Esophagus squamous epithelium (tissue), 5 donors: ENCODE data around the gene RUFY3. TPM values are rescaled to one million over a fixed set of nuclear protein-coding genes. Genes with fewer than 3 reads are reported as not detected.

Source experiments
- DNase-seq: peaks from one replicate; lab custom pipeline; 2025; lab: John Stamatoyannopoulos, UW
- H3K27ac ChIP-seq, 4 donors: fragments of 200-600 bp; sonication (generic); one replicate each; pipeline ENCODE4 v1.5.1; 2016 to 2019; ENCODE audit warnings: mild to moderate bottlenecking in 1 of 4
- H3K27me3 ChIP-seq, 4 donors: fragments of 200-600 bp; sonication (generic); 1 replicate in 3 of 4; 2 replicates in 1 of 4; pipeline versions ENCODE4 v1.5.1 to v1.6.0; 2017 to 2021; ENCODE audit warnings: antibody characterized with exemption in 1 of 4
- H3K36me3 ChIP-seq, 3 donors: fragments of 200-600 bp; sonication (generic); one replicate each; pipeline ENCODE4 v1.5.1; 2016 to 2019
- H3K4me1 ChIP-seq, 3 donors: fragments of 200-600 bp; sonication (generic); one replicate each; pipeline ENCODE4 v1.5.1; 2017 to 2019
- H3K4me3 ChIP-seq, 4 donors: fragments of 200-600 bp; sonication (generic); 1 replicate in 3 of 4; 2 replicates in 1 of 4; pipeline ENCODE4 v1.5.1; 2016 to 2019; ENCODE audit warnings: mild to moderate bottlenecking in 2 of 4, moderate library complexity in 1 of 4
- H3K9me3 ChIP-seq, 3 donors: fragments of 200-600 bp; sonication (generic); one replicate each; pipeline ENCODE4 v1.5.1; 2016 to 2019
- CTCF ChIP-seq, 6 experiments: fragments of 450-650 bp in 4 of 6; fragments of 200-600 bp in 2 of 6; sonication (generic) in 2 of 6; IDR thresholded peaks; one replicate each; pipeline ENCODE4 v1.5.1; 2016 to 2019; ENCODE audit warnings: antibody characterized with exemption in 6 of 6, mild to moderate bottlenecking in 4 of 6, moderate library complexity in 4 of 6
- POLR2A ChIP-seq, 4 donors: fragments of 450-650 bp; IDR thresholded peaks; one replicate each; pipeline ENCODE4 v1.6.1; 2017; ENCODE audit warnings: antibody characterized with exemption in 4 of 4, mild to moderate bottlenecking in 4 of 4, moderate library complexity in 3 of 4
- WGBS, 2 donors: methylation state at CpG; one replicate each; pipeline ENCODE4 v1.1.5; 2018; 5-methylcytosine and 5-hydroxymethylcytosine counted together
- intact Hi-C: fragments of 100-400 bp; cut with DNase I; formaldehyde crosslinking; loops from one replicate; pipeline ENCODE4 v1.15.0; 2022
- total RNA-seq, 4 donors: library from RNA; depleted of rRNA; stranded (reverse); fragments of >200 nt; gene quantifications; one replicate each; pipeline ENCODE4 v1.1.0, GENCODE V29; 2016
- donor health status: DM: yes; HTN: yes; CAD: no.

Gene RUFY3
- total RNA-seq, 4 donors from 2014 or later = 30.4 to 63.9 (median 42.4) TPM

- no peak overlapping the region for H3K4me3 ChIP-seq
- intact Hi-C loops = no loop called here
- 63 to 77% methylated on average over 1 of the region's 1 CpG for WGBS, 2 donors
Observed at GRCh38 chr4:70754470-70754869, 32.7 kb downstream of the RUFY3 start.

GRCh38 chr4:70754990-70755688 is 33.4 kb downstream of the RUFY3 start:
- no peak overlapping the region for H3K27ac ChIP-seq
- no peak for DNase-seq
- H3K4me1 ChIP-seq = peaks cover 0 to 22% (median 0%) of the 10 kb centered on the region in 3 donors
- no peaks in the 10 kb centered on the region for H3K36me3 ChIP-seq
- 89 to 92% methylated on average over 8 to 10 of the region's 10 CpGs for WGBS, 2 donors
- TF ChIP-seq CTCF (IDR thresholded peaks at IDR 0.05) = no peak
- no peak for TF ChIP-seq POLR2A (IDR thresholded peaks at IDR 0.05)
- intact Hi-C loops = no loop called here
- no peaks in the 10 kb centered on the region for H3K27me3 ChIP-seq
- H3K4me3 ChIP-seq = no peak overlapping the region
- no peaks in the 10 kb centered on the region for H3K9me3 ChIP-seq

More at GRCh38 chr4:70754470-70754869, 32.7 kb downstream of the RUFY3 start:
- DNase-seq = no peak
- no peaks in the 10 kb centered on the region for H3K27me3 ChIP-seq
- H3K27ac ChIP-seq = no peak overlapping the region
- H3K9me3 ChIP-seq = no peaks in the 10 kb centered on the region
- H3K36me3 ChIP-seq = no peaks in the 10 kb centered on the region
- H3K4me1 ChIP-seq = peaks cover 0 to 17% (median 0%) of the 10 kb centered on the region in 3 donors
- no peak for TF ChIP-seq POLR2A (IDR thresholded peaks at IDR 0.05)
- TF ChIP-seq CTCF (IDR thresholded peaks at IDR 0.05) = no peak

GRCh38 chr4:70759126-70759525 is 37.4 kb downstream of the RUFY3 start:
- Histone ChIP-seq H3K4me1 (peaks cover 0 to 22% (median 0%) of the 10 kb centered on the region in 3 donors), H3K36me3 (peaks cover 0 to 21% (median 2%) of the 10 kb centered on the region in 3 donors), H3K9me3 (no peaks in the 10 kb centered on the region), H3K4me3 (no peak overlapping the region), H3K27me3 (no peaks in the 10 kb centered on the region), H3K27ac (no peak overlapping the region)
- TF ChIP-seq CTCF (IDR thresholded peaks at IDR 0.05) = no peak
- DNase-seq = no peak
- intact Hi-C loops = no loop called here
- 64 to 86% methylated on average over 1 of the region's 1 CpG for WGBS, 2 donors

- no peak for DNase-seq
- Histone ChIP-seq H3K27ac (no peak overlapping the region), H3K4me3 (no peak overlapping the region), H3K9me3 (no peaks in the 10 kb centered on the region), H3K4me1 (peaks cover 0 to 21% (median 0%) of the 10 kb centered on the region in 3 donors), H3K27me3 (no peaks in the 10 kb centered on the region), H3K36me3 (peaks cover 0 to 26% (median 4%) of the 10 kb centered on the region in 3 donors)
- TF ChIP-seq CTCF (IDR thresholded peaks at IDR 0.05) (no peak), POLR2A (IDR thresholded peaks at IDR 0.05) (no peak)
- intact Hi-C loops = no loop called here
Observed at GRCh38 chr4:70759627-70760026, 37.9 kb downstream of the RUFY3 start.

- intact Hi-C loops = no loop called here
- no peaks in the 10 kb centered on the region for H3K9me3 ChIP-seq
- no peaks in the 10 kb centered on the region for H3K27me3 ChIP-seq
- WGBS, 2 donors = 86 to 100% methylated on average over 1 of the region's 1 CpG
- no peak overlapping the region for H3K4me3 ChIP-seq
- peaks cover 0 to 36% (median 4%) of the 10 kb centered on the region in 3 donors for H3K36me3 ChIP-seq
- peaks cover 0 to 17% (median 0%) of the 10 kb centered on the region in 3 donors for H3K4me1 ChIP-seq
- H3K27ac ChIP-seq = no peak overlapping the region
- TF ChIP-seq POLR2A (IDR thresholded peaks at IDR 0.05) = no peak
- TF ChIP-seq CTCF (IDR thresholded peaks at IDR 0.05) = no peak
- no peak for DNase-seq
Observed at GRCh38 chr4:70760662-70761061, 38.9 kb downstream of the RUFY3 start.
